HCT116 (cell line): ENCODE results near the gene PPM1J. TPM values are rescaled to one million over a fixed set of nuclear protein-coding genes. Genes with fewer than 3 reads are reported as not detected.

ENCODE experiments used
- ATAC-seq: fragments of 200-7000 bp; cut with Tn5 transposase; 2 replicates; pipeline ENCODE4 v1.9.1; 2020; ENCODE audit warnings: mild to moderate bottlenecking, moderate library complexity
- BruUV-seq: library from RNA; stranded (reverse); fragments of 400-500 nt; replicated peaks from 2 replicates; lab custom pipeline; 2021; lab: Mats Ljungman, UMichigan
- CTCF ChIA-PET: fragments of 300-600 bp; sonication (Branson Sonifier 250); formaldehyde crosslinking; loops from one replicate; lab custom pipeline; 2021; ENCODE audit warnings: antibody characterized with exemption; lab: Charles Lee
- POLR2A ChIA-PET: fragments of 300-600, 350-600 bp; sonication (Branson Sonifier 250); formaldehyde crosslinking; loops from one replicate; lab custom pipeline; 2021; ENCODE audit warnings: antibody characterized with exemption; lab: Charles Lee
- RAD21 ChIA-PET, 2 experiments: fragments of 300-600 bp; sonication (Branson Sonifier 250); formaldehyde crosslinking; loops; one replicate each; lab custom pipeline; 2023; ENCODE audit warnings: low total read pairs in 2 of 2; ENCODE audit not compliant: uncharacterized antibody in 2 of 2, unreplicated experiment in 2 of 2, low non-redundant PET in 1 of 2; lab: Charles Lee
- DNase-seq: peaks from one replicate; pipeline ENCODE4 v3.0.0-alpha.2; 2010; ENCODE audit warnings: low read depth, low spot score
- H2AFZ ChIP-seq: fragments of 200-600 bp; shearing (Covaris generic), sonication (generic); 2 replicates; pipeline ENCODE4 v1.6.1; 2017; ENCODE audit warnings: low read depth, mixed run types, mixed read lengths, antibody characterized with exemption, low read length; ENCODE audit not compliant: poor library complexity, severe bottlenecking
- H3K27ac ChIP-seq: 2 replicates; pipeline ENCODE4 v1.5.1; 2012; ENCODE audit warnings: low read depth, low read length
- H3K27me3 ChIP-seq: fragments of 200-600 bp; sonication (generic); 2 replicates; pipeline ENCODE4 v1.6.1; 2016; ENCODE audit warnings: mixed run types, low read length, mixed read lengths; ENCODE audit not compliant: insufficient read depth
- H3K36me3 ChIP-seq, 2 experiments: fragments of 200-500 bp in 1 of 2; fragments of 200-600 bp in 1 of 2; sonication (Bioruptor generic) in 1 of 2; sonication (generic) in 1 of 2; 2 replicates each; pipeline versions ENCODE4 v1.5.1 to v1.6.1; 2014 to 2016; ENCODE audit warnings: low read length in 2 of 2, inconsistent platforms in 1 of 2, mixed read lengths in 1 of 2, mixed run types in 1 of 2; ENCODE audit not compliant: insufficient read depth in 2 of 2, control insufficient read depth in 1 of 2
- H3K4me1 ChIP-seq, 2 experiments: fragments of 200-600 bp in 1 of 2; sonication (generic) in 1 of 2; 2 replicates each; pipeline versions ENCODE4 v1.5.1 to v1.6.1; 2012 to 2017; ENCODE audit warnings: low read length in 2 of 2, inconsistent platforms in 1 of 2, mild to moderate bottlenecking in 1 of 2, mixed read lengths in 1 of 2, mixed run types in 1 of 2, moderate library complexity in 1 of 2; ENCODE audit not compliant: insufficient read depth in 2 of 2, control insufficient read depth in 1 of 2
- H3K4me2 ChIP-seq: fragments of 200-600 bp; sonication (generic); 2 replicates; pipeline ENCODE4 v1.6.1; 2017; ENCODE audit warnings: mixed run types, low read length, mixed read lengths
- H3K4me3 ChIP-seq, 2 experiments: fragments of 200-600 bp in 1 of 2; sonication (generic) in 1 of 2; replicated peaks in 1 of 2; 2 replicates each; pipeline ENCODE4 v1.5.1; 2011 to 2016; ENCODE audit warnings: low read length in 2 of 2, control low read depth in 1 of 2, low read depth in 1 of 2, mild to moderate bottlenecking in 1 of 2, mixed read lengths in 1 of 2, mixed run types in 1 of 2
- H3K79me2 ChIP-seq: fragments of 200-600 bp; sonication (generic); 2 replicates; pipeline ENCODE4 v1.6.1; 2017; ENCODE audit warnings: mild to moderate bottlenecking, mixed run types, low read length, moderate library complexity, mixed read lengths; ENCODE audit not compliant: insufficient read depth
- H3K9ac ChIP-seq: fragments of 200-600 bp; sonication (generic); 2 replicates; pipeline ENCODE4 v1.6.1; 2016; ENCODE audit warnings: low read length, mixed read lengths
- H3K9me2 ChIP-seq: fragments of 200-600 bp; sonication (generic), shearing (Covaris generic); 2 replicates; pipeline ENCODE4 v1.6.1; 2017; ENCODE audit warnings: mixed run types, mild to moderate bottlenecking, moderate library complexity; ENCODE audit not compliant: insufficient read depth
- H3K9me3 ChIP-seq, 2 experiments: fragments of 200-500 bp in 1 of 2; fragments of 200-600 bp in 1 of 2; sonication (Bioruptor generic) in 1 of 2; sonication (generic) in 1 of 2; 2 replicates each; pipeline ENCODE4 v1.6.1; 2014 to 2017; ENCODE audit warnings: low read length in 2 of 2, mixed read lengths in 2 of 2, inconsistent platforms in 1 of 2, low read depth in 1 of 2, mild to moderate bottlenecking in 1 of 2, mixed run types in 1 of 2, moderate library complexity in 1 of 2; ENCODE audit not compliant: control insufficient read depth in 1 of 2, insufficient read depth in 1 of 2
- H4K20me1 ChIP-seq: fragments of 200-600 bp; sonication (generic), shearing (Covaris generic); 2 replicates; pipeline ENCODE4 v1.6.1; 2017; ENCODE audit warnings: mixed run types, mild to moderate bottlenecking, moderate library complexity; ENCODE audit not compliant: insufficient read depth
- CEBPB ChIP-seq: IDR thresholded peaks from 2 replicates; pipeline ENCODE4 v1.6.1; 2012; ENCODE audit warnings: low read depth
- EGR1 ChIP-seq: IDR thresholded peaks from 2 replicates; pipeline ENCODE4 v1.6.1; 2012; ENCODE audit warnings: low read depth
- ELF1 ChIP-seq: IDR thresholded peaks from 2 replicates; pipeline ENCODE4 v1.6.1; 2012; ENCODE audit warnings: low read depth, borderline replicate concordance
- JUND ChIP-seq: IDR thresholded peaks from 2 replicates; pipeline ENCODE4 v1.6.1; 2012
- POLR2A ChIP-seq: IDR thresholded peaks from 2 replicates; pipeline ENCODE4 v1.7.0; 2011; ENCODE audit warnings: borderline replicate concordance; ENCODE audit not compliant: insufficient read depth, insufficient read length; ENCODE audit errors: extremely low read depth
- SRF ChIP-seq: IDR thresholded peaks from 2 replicates; pipeline ENCODE4 v1.6.1; 2012; ENCODE audit warnings: low read depth
- YY1 ChIP-seq: IDR thresholded peaks from 2 replicates; pipeline ENCODE4 v1.6.1; 2011; ENCODE audit warnings: low read length, low read depth, moderate library complexity, mild to moderate bottlenecking; ENCODE audit not compliant: insufficient replicate concordance; ENCODE audit errors: extremely low read depth
- intact Hi-C: fragments of 100-400 bp; cut with micrococcal nuclease; formaldehyde crosslinking; loops from 2 replicates; pipeline ENCODE4 v1.10.0; 2022
- total RNA-seq: library from RNA; stranded (reverse); gene quantifications from one replicate; pipeline ENCODE4 v1.2.1, GENCODE V29; 2021; ENCODE audit not compliant: unreplicated experiment
- TF ChIP-seq, protein P1 (sequence below): IDR thresholded peaks from 2 replicates; pipeline ENCODE4 v1.6.1; 2012
- TF ChIP-seq, protein P2 (sequence below): IDR thresholded peaks from 2 replicates; pipeline ENCODE4 v1.6.1; 2011; ENCODE audit warnings: mild to moderate bottlenecking, low read length, moderate library complexity; ENCODE audit not compliant: insufficient replicate concordance; ENCODE audit errors: extremely low read depth
- TF ChIP-seq, protein P3 (sequence below): IDR thresholded peaks from 2 replicates; pipeline ENCODE4 v1.6.1; 2012

Gene PPM1J
- total RNA-seq, 1 experiment from 2014 or later = 7.5 TPM

DNA sequence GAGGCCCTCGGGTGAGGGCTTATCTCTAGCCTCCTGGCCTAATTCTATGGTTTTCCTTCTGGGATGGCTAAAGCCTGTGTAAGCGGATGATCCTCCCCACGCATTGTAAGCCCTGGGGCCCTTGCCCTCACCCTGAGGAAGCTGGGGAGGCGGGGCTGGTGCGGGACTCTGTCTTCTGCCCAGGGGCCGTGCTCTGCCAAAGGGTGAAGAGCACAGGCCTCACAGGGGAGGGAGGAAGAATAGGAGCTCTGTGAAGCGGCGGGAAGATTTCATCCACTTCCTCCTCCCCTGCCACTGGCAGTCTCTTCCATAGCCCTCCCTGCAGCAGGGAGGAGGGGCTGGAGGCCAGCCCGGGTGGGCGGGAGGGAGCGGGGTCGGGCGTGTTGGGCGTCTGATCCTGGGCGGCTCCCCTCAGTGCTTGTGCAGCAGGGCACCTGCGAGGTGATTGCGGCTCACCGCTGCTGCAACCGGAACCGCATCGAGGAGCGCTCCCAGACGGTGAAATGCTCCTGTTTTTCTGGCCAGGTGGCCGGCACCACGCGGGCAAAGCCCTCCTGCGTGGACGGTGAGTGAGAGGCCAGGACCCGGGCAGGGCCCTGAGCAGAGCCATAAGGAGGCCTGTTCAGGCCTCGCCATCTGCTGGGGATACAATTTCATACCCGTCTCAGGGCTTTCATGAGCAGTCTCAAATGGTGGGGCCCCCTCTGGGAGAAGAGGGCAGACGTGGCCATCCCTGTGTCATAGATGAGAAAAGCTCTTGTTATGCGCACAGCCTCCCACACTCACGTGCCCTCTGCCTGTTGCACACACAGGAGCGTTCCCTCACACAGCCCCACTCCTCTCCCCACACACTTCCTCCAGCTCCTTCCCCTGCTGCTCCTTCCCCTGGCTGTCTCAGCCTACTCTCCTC is 7.7 kb upstream of the PPM1J start:
- H3K27ac ChIP-seq = no peak overlapping the region
- POLR2A ChIA-PET = interaction anchor here (0.6 kb wide), 1 partner anchor 327 kb away, joined by 3 read pairs; no protein-coding TSS in a partner anchor
- no peak overlapping the region for H2AFZ ChIP-seq
- CTCF ChIA-PET = interaction anchor here (1.7 to 4.8 kb wide), 2 partner anchors 81 to 350 kb away, joined by 5 to 44 read pairs; partner anchors contain the start of gene LRIG2
- ATAC-seq (no peak), DNase-seq (no peak)
- H3K9ac ChIP-seq = no peak overlapping the region
- H3K4me1 ChIP-seq = peaks cover 0 to 14% of the 10 kb centered on the region in 2 experiments; a peak in 2 of 4 replicates
- no peaks in the 10 kb centered on the region for H4K20me1 ChIP-seq
- no peaks in the 10 kb centered on the region for H3K79me2 ChIP-seq
- BruUV-seq = no TSS peak
- H3K9me3 ChIP-seq = no peaks in the 10 kb centered on the region
- TF ChIP-seq YY1 (no peak), ELF1 (no peak), CEBPB (no peak), SRF (no peak), EGR1 (no peak), JUND (no peak), POLR2A (no peak)
- TF ChIP-seq, protein P1, sequence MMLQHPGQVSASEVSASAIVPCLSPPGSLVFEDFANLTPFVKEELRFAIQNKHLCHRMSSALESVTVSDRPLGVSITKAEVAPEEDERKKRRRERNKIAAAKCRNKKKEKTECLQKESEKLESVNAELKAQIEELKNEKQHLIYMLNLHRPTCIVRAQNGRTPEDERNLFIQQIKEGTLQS = no peak
- TF ChIP-seq, protein P2, sequence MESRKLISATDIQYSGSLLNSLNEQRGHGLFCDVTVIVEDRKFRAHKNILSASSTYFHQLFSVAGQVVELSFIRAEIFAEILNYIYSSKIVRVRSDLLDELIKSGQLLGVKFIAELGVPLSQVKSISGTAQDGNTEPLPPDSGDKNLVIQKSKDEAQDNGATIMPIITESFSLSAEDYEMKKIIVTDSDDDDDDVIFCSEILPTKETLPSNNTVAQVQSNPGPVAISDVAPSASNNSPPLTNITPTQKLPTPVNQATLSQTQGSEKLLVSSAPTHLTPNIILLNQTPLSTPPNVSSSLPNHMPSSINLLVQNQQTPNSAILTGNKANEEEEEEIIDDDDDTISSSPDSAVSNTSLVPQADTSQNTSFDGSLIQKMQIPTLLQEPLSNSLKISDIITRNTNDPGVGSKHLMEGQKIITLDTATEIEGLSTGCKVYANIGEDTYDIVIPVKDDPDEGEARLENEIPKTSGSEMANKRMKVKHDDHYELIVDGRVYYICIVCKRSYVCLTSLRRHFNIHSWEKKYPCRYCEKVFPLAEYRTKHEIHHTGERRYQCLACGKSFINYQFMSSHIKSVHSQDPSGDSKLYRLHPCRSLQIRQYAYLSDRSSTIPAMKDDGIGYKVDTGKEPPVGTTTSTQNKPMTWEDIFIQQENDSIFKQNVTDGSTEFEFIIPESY = no peak
- TF ChIP-seq, protein P3, sequence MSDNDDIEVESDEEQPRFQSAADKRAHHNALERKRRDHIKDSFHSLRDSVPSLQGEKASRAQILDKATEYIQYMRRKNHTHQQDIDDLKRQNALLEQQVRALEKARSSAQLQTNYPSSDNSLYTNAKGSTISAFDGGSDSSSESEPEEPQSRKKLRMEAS = no peak
- H3K4me3 ChIP-seq = no peak overlapping the region
- no peaks in the 10 kb centered on the region for H3K36me3 ChIP-seq
- no peaks in the 10 kb centered on the region for H3K27me3 ChIP-seq
- H3K4me2 ChIP-seq = no peak overlapping the region
- H3K9me2 ChIP-seq = no peaks in the 10 kb centered on the region
- intact Hi-C loops = no loop called here
- RAD21 ChIA-PET = no interaction called here
